Measurements from ENCODE around the gene CROCC2.
A peak's percentile ranks its signal among the peaks of the same experiment; 100 is the strongest.

Gene CROCC2

GRCh38 chr2:240906141-240906910 lies at the start of gene CROCC2:
TSS of gene CROCC2 (plus strand) at chr2:240906336. CDS start at chr2:240906514, 178 bp downstream.
- ATAC-seq: no peak
- H3K36me3 Mint-ChIP-seq: no peaks in the 10 kb centered on the region
- H3K27ac Mint-ChIP-seq: no peak within 1 kb of the TSS
- peaks cover 6% of the 10 kb centered on the region for H3K4me1 Mint-ChIP-seq
- H3K27me3 Mint-ChIP-seq: peaks cover 50% of the 10 kb centered on the region
- H3K9me3 Mint-ChIP-seq: peaks cover 4% of the 10 kb centered on the region
- H3K4me3 Mint-ChIP-seq: no peak within 1 kb of the TSS

- Mint-ChIP-seq H3K27me3 (peaks cover 21% of the 10 kb centered on the region), H3K9me3 (peaks cover 4% of the 10 kb centered on the region), H3K27ac (no peak overlapping the region), H3K4me1 (no peaks in the 10 kb centered on the region), H3K36me3 (no peaks in the 10 kb centered on the region), H3K4me3 (no peak overlapping the region)
- ATAC-seq: no peak
Measured at GRCh38 chr2:240857039-240858008, 48.8 kb upstream of the CROCC2 start.

- Mint-ChIP-seq H3K9me3 (peaks cover 4% of the 10 kb centered on the region), H3K4me3 (no peak overlapping the region), H3K36me3 (no peaks in the 10 kb centered on the region), H3K4me1 (no peaks in the 10 kb centered on the region), H3K27ac (no peak overlapping the region), H3K27me3 (peaks cover 17% of the 10 kb centered on the region)
- no peak for ATAC-seq
Measured at GRCh38 chr2:240858321-240858720, 47.8 kb upstream of the CROCC2 start.

GRCh38 chr2:240858871-240859270 lies 47.3 kb upstream of the CROCC2 start:
- no peak overlapping the region for H3K27ac Mint-ChIP-seq
- no peak for ATAC-seq
- no peaks in the 10 kb centered on the region for H3K4me1 Mint-ChIP-seq
- H3K4me3 Mint-ChIP-seq: no peak overlapping the region
- H3K9me3 Mint-ChIP-seq: peaks cover 4% of the 10 kb centered on the region
- no peaks in the 10 kb centered on the region for H3K36me3 Mint-ChIP-seq
- peaks cover 17% of the 10 kb centered on the region for H3K27me3 Mint-ChIP-seq

GRCh38 chr2:240861547-240861946 lies 44.6 kb upstream of the CROCC2 start:
- H3K9me3 Mint-ChIP-seq: no peaks in the 10 kb centered on the region
- no peaks in the 10 kb centered on the region for H3K4me1 Mint-ChIP-seq
- H3K36me3 Mint-ChIP-seq: no peaks in the 10 kb centered on the region

GRCh38 chr2:240864475-240864874 lies 41.7 kb upstream of the CROCC2 start:
- no peaks in the 10 kb centered on the region for H3K36me3 Mint-ChIP-seq
- H3K4me1 Mint-ChIP-seq: no peaks in the 10 kb centered on the region
- H3K4me3 Mint-ChIP-seq: no peak overlapping the region
- peaks cover 17% of the 10 kb centered on the region for H3K27me3 Mint-ChIP-seq
- no peaks in the 10 kb centered on the region for H3K9me3 Mint-ChIP-seq
- no peak for ATAC-seq
- H3K27ac Mint-ChIP-seq: no peak overlapping the region

More at GRCh38 chr2:240861547-240861946, 44.6 kb upstream of the CROCC2 start:
- Mint-ChIP-seq H3K27me3 (peaks cover 26% of the 10 kb centered on the region), H3K4me3 (no peak overlapping the region), H3K27ac (no peak overlapping the region)
- no peak for ATAC-seq

- Mint-ChIP-seq H3K9me3 (no peaks in the 10 kb centered on the region), H3K36me3 (no peaks in the 10 kb centered on the region), H3K4me1 (no peaks in the 10 kb centered on the region), H3K27ac (no peak overlapping the region), H3K4me3 (no peak overlapping the region), H3K27me3 (peaks cover 17% of the 10 kb centered on the region)
- no peak for ATAC-seq
Measured at GRCh38 chr2:240865391-240865790, 40.7 kb upstream of the CROCC2 start.

- Mint-ChIP-seq H3K9me3 (no peaks in the 10 kb centered on the region), H3K36me3 (no peaks in the 10 kb centered on the region), H3K27me3 (peaks cover 34% of the 10 kb centered on the region), H3K27ac (no peak within 1 kb of the TSS), H3K4me3 (no peak within 1 kb of the TSS), H3K4me1 (no peaks in the 10 kb centered on the region)
- peak; percentile 2 for ATAC-seq
Measured at GRCh38 chr2:240868286-240869108, 37.6 kb upstream of the CROCC2 start, which contains the start of gene AGXT. TSS of gene AGXT (plus strand) at chr2:240868824. CDS start at chr2:240868866, 42 bp downstream.

- H3K36me3 Mint-ChIP-seq: no peaks in the 10 kb centered on the region
- H3K27ac Mint-ChIP-seq: no peak overlapping the region
- H3K27me3 Mint-ChIP-seq: peaks cover 36% of the 10 kb centered on the region
- no peaks in the 10 kb centered on the region for H3K9me3 Mint-ChIP-seq
- no peaks in the 10 kb centered on the region for H3K4me1 Mint-ChIP-seq
- peak; percentile 32 for ATAC-seq
- H3K4me3 Mint-ChIP-seq: no peak overlapping the region
Measured at GRCh38 chr2:240869109-240869955, 36.8 kb upstream of the CROCC2 start.

- Mint-ChIP-seq H3K27me3 (peaks cover 45% of the 10 kb centered on the region), H3K36me3 (no peaks in the 10 kb centered on the region), H3K4me3 (no peak overlapping the region), H3K9me3 (no peaks in the 10 kb centered on the region), H3K4me1 (no peaks in the 10 kb centered on the region), H3K27ac (no peak overlapping the region)
- peak; percentile 22 for ATAC-seq
Measured at GRCh38 chr2:240869956-240870875, 35.9 kb upstream of the CROCC2 start.

- ATAC-seq: no peak
- Mint-ChIP-seq H3K9me3 (no peaks in the 10 kb centered on the region), H3K36me3 (no peaks in the 10 kb centered on the region), H3K27me3 (peaks cover 45% of the 10 kb centered on the region), H3K27ac (no peak overlapping the region), H3K4me1 (no peaks in the 10 kb centered on the region), H3K4me3 (no peak overlapping the region)
Measured at GRCh38 chr2:240871071-240871958, 34.8 kb upstream of the CROCC2 start.

GRCh38 chr2:240872317-240873097 lies 33.6 kb upstream of the CROCC2 start:
- H3K9me3 Mint-ChIP-seq: no peaks in the 10 kb centered on the region
- H3K27me3 Mint-ChIP-seq: peaks cover 35% of the 10 kb centered on the region
- H3K27ac Mint-ChIP-seq: no peak overlapping the region
- H3K4me3 Mint-ChIP-seq: no peak overlapping the region
- no peaks in the 10 kb centered on the region for H3K36me3 Mint-ChIP-seq
- no peak for ATAC-seq
- H3K4me1 Mint-ChIP-seq: no peaks in the 10 kb centered on the region
